Activated gamma-delta T cell treated with Interleukin-2 at 50 U/mL for 16 hours (primary cell): Measurements from ENCODE around the gene ECD.

Experiments used
- DNase-seq: peaks from one replicate; pipeline ENCODE4 v3.0.0-alpha.2; 2020

Gene ECD

GRCh38 chr10:73167783-73168464, at the start of gene ECD, which contains the start of gene FAM149B1:
Gene ECD (minus strand): TSS chr10:73168008. CDS start chr10:73163937, 4,071 bp downstream.
Gene FAM149B1 (plus strand): TSS chr10:73168119. CDS start chr10:73168340, 221 bp downstream.
- DNase-seq, result peak; percentile 86

GRCh38 chr10:73215749-73216148, 47.9 kb upstream of the ECD start:
- DNase-seq, result no peak

- DNase-seq, result no peak
These were observed 43.5 kb upstream of the ECD start for GRCh38 chr10:73211106-73211811.

- DNase-seq, result no peak
These were observed 42.7 kb upstream of the ECD start for GRCh38 chr10:73210395-73211105.

- no peak for DNase-seq
These were observed 41.9 kb upstream of the ECD start for GRCh38 chr10:73209705-73210104.

- no peak for DNase-seq
These were observed 40.1 kb upstream of the ECD start for GRCh38 chr10:73207883-73208282.

- no peak for DNase-seq
These were observed 38.6 kb upstream of the ECD start for GRCh38 chr10:73206385-73206784.

GRCh38 chr10:73205890-73206289, 38.1 kb upstream of the ECD start:
- no peak for DNase-seq

- DNase-seq, result no peak
These were observed 37.3 kb upstream of the ECD start for GRCh38 chr10:73205081-73205480.

GRCh38 chr10:73190188-73190587, 22.4 kb upstream of the ECD start:
- DNase-seq, result no peak

GRCh38 chr10:73186266-73186665, 18.5 kb upstream of the ECD start:
- DNase-seq, result no peak

- DNase-seq, result no peak
These were observed 16.0 kb upstream of the ECD start for GRCh38 chr10:73183667-73184281.

- no peak for DNase-seq
These were observed 14.8 kb upstream of the ECD start for GRCh38 chr10:73182568-73182967.

- DNase-seq, result no peak
These were observed 6.5 kb upstream of the ECD start for GRCh38 chr10:73174148-73174925.

GRCh38 chr10:73172867-73173266, 5.1 kb upstream of the ECD start:
- DNase-seq, result no peak

GRCh38 chr10:73169320-73169719, 1.5 kb upstream of the ECD start:
- no peak for DNase-seq

- no peak for DNase-seq
These were observed 626 bp upstream of the ECD start for GRCh38 chr10:73168465-73168803.

GRCh38 chr10:73167458-73167782, 388 bp downstream of the ECD start:
- no peak for DNase-seq

- no peak for DNase-seq
These were observed 836 bp downstream of the ECD start for GRCh38 chr10:73166972-73167371.

- no peak for DNase-seq
These were observed 4.7 kb downstream of the ECD start for GRCh38 chr10:73163096-73163495.

GRCh38 chr10:73161662-73162061, 6.1 kb downstream of the ECD start:
- no peak for DNase-seq

GRCh38 chr10:73161079-73161478, 6.7 kb downstream of the ECD start:
- DNase-seq, result no peak
